ENCODE results near the gene INTS11.
A peak's percentile ranks its signal among the peaks of the same experiment; 100 is the strongest.

INTS11 gene

GRCh38 chr1:1356166-1356795, 31.8 kb upstream of the INTS11 start:
- Histone ChIP-seq H3K23ac (ENCODE audit: low read length) (no peak overlapping the region), H3K9me3 (ENCODE audit: insufficient read depth, low read depth, low read length) (no peaks in the 10 kb centered on the region), H3K27ac (ENCODE audit: low read depth, low read length) (no peak overlapping the region), H3K14ac (ENCODE audit: low read length) (no peak overlapping the region), H3K4me3 (ENCODE audit: low read depth, low read length) (no peak overlapping the region), H2BK5ac (ENCODE audit: low read depth, low read length, poor library complexity) (no peak overlapping the region), H4K91ac (ENCODE audit: low read depth, low read length) (no peak overlapping the region), H3K4me2 (ENCODE audit: low read length) (peak overlapping the region; percentile 61), H3K4me1 (ENCODE audit: control insufficient read depth in 1 of 2, insufficient read depth in 2 of 2, low read length in 2 of 2) (peaks cover 44 to 52% of the 10 kb centered on the region in 2 experiments), H2AFZ (ENCODE audit: insufficient read depth, low read length, poor library complexity) (no peak overlapping the region), H2BK120ac (ENCODE audit: insufficient read depth, low read length, poor library complexity) (no peak overlapping the region), H3K27me3 (ENCODE audit: insufficient read depth, low read length) (peaks cover 9% of the 10 kb centered on the region), H4K12ac (ENCODE audit: low read depth, low read length) (no peak overlapping the region), H3K79me1 (ENCODE audit: low read length) (peaks cover 43% of the 10 kb centered on the region), H3K18ac (ENCODE audit: low read length) (no peak overlapping the region), H2BK12ac (ENCODE audit: low read length) (no peak overlapping the region), H3K4ac (ENCODE audit: low read depth, low read length) (no peak overlapping the region), H2AK5ac (ENCODE audit: low read length) (no peak overlapping the region), H3K36me3 (ENCODE audit: control insufficient read depth in 1 of 2, insufficient read depth in 2 of 2, low read length in 2 of 2) (peaks cover 30 to 31% of the 10 kb centered on the region in 2 experiments), H3K79me2 (ENCODE audit: control insufficient read depth, insufficient read depth, low read length, poor library complexity) (peaks cover 24% of the 10 kb centered on the region), H3K9ac (ENCODE audit: low read length) (no peak overlapping the region), H4K8ac (ENCODE audit: low read depth, low read length) (no peak overlapping the region)
- no peak for DNase-seq
- WGBS (ENCODE audit: extremely low coverage, insufficient coverage, insufficient read length), result no CpG with 5 or more reads among the region's 8 CpGs

- no peak overlapping the region for H4K12ac ChIP-seq (ENCODE audit: low read depth, low read length)
- H2BK12ac ChIP-seq (ENCODE audit: low read length), result no peak overlapping the region
- DNase-seq, result peak; percentile 51 to 57
- no peak overlapping the region for H2AK5ac ChIP-seq (ENCODE audit: low read length)
- H2BK120ac ChIP-seq (ENCODE audit: insufficient read depth, low read length, poor library complexity), result no peak overlapping the region
- H2AFZ ChIP-seq (ENCODE audit: insufficient read depth, low read length, poor library complexity), result no peak overlapping the region
- no CpG with 5 or more reads among the region's 52 CpGs for WGBS (ENCODE audit: extremely low coverage, insufficient coverage, insufficient read length)
- H3K4me2 ChIP-seq (ENCODE audit: low read length), result peak overlapping the region; percentile 41
- H3K36me3 ChIP-seq (ENCODE audit: control insufficient read depth in 1 of 2, insufficient read depth in 2 of 2, low read length in 2 of 2), result peaks cover 30 to 31% of the 10 kb centered on the region in 2 experiments
- H3K14ac ChIP-seq (ENCODE audit: low read length), result no peak overlapping the region
- peak overlapping the region; percentile 64 for H3K18ac ChIP-seq (ENCODE audit: low read length)
- H4K91ac ChIP-seq (ENCODE audit: low read depth, low read length), result no peak overlapping the region
- H3K23ac ChIP-seq (ENCODE audit: low read length), result no peak overlapping the region
- peaks cover 21% of the 10 kb centered on the region for H3K79me2 ChIP-seq (ENCODE audit: control insufficient read depth, insufficient read depth, low read length, poor library complexity)
- no peak overlapping the region for H3K4ac ChIP-seq (ENCODE audit: low read depth, low read length)
- no peaks in the 10 kb centered on the region for H3K9me3 ChIP-seq (ENCODE audit: insufficient read depth, low read depth, low read length)
- H3K4me1 ChIP-seq (ENCODE audit: control insufficient read depth in 1 of 2, insufficient read depth in 2 of 2, low read length in 2 of 2), result peaks cover 38 to 45% of the 10 kb centered on the region in 2 experiments
- no peak overlapping the region for H3K9ac ChIP-seq (ENCODE audit: low read length)
- H3K27me3 ChIP-seq (ENCODE audit: insufficient read depth, low read length), result peaks cover 9% of the 10 kb centered on the region
- H3K27ac ChIP-seq (ENCODE audit: low read depth, low read length), result no peak overlapping the region
- H4K8ac ChIP-seq (ENCODE audit: low read depth, low read length), result no peak overlapping the region
- no peak overlapping the region for H2BK5ac ChIP-seq (ENCODE audit: low read depth, low read length, poor library complexity)
- H3K79me1 ChIP-seq (ENCODE audit: low read length), result peaks cover 35% of the 10 kb centered on the region
- H3K4me3 ChIP-seq (ENCODE audit: low read depth, low read length), result no peak overlapping the region
These were observed 31.0 kb upstream of the INTS11 start for GRCh38 chr1:1355416-1355815.

GRCh38 chr1:1354271-1355247, 30.1 kb upstream of the INTS11 start:
- H3K14ac ChIP-seq (ENCODE audit: low read length), result no peak overlapping the region
- H2AFZ ChIP-seq (ENCODE audit: insufficient read depth, low read length, poor library complexity), result no peak overlapping the region
- peaks cover 9% of the 10 kb centered on the region for H3K27me3 ChIP-seq (ENCODE audit: insufficient read depth, low read length)
- DNase-seq, result peak in 1 of 2 donors; percentile 26
- H3K27ac ChIP-seq (ENCODE audit: low read depth, low read length), result no peak overlapping the region
- H3K4me2 ChIP-seq (ENCODE audit: low read length), result peak overlapping the region; percentile 32
- H3K23ac ChIP-seq (ENCODE audit: low read length), result no peak overlapping the region
- no peak overlapping the region for H4K12ac ChIP-seq (ENCODE audit: low read depth, low read length)
- no CpG with 5 or more reads among the region's 116 CpGs for WGBS (ENCODE audit: extremely low coverage, insufficient coverage, insufficient read length)
- peaks cover 18% of the 10 kb centered on the region for H3K79me2 ChIP-seq (ENCODE audit: control insufficient read depth, insufficient read depth, low read length, poor library complexity)
- H2AK5ac ChIP-seq (ENCODE audit: low read length), result no peak overlapping the region
- peaks cover 30% of the 10 kb centered on the region for H3K79me1 ChIP-seq (ENCODE audit: low read length)
- peaks cover 33 to 39% of the 10 kb centered on the region in 2 experiments for H3K4me1 ChIP-seq (ENCODE audit: control insufficient read depth in 1 of 2, insufficient read depth in 2 of 2, low read length in 2 of 2)
- H4K91ac ChIP-seq (ENCODE audit: low read depth, low read length), result no peak overlapping the region
- peak overlapping the region; percentile 55 for H3K18ac ChIP-seq (ENCODE audit: low read length)
- peak overlapping the region; percentile 43 for H4K8ac ChIP-seq (ENCODE audit: low read depth, low read length)
- no peak overlapping the region for H2BK12ac ChIP-seq (ENCODE audit: low read length)
- no peak overlapping the region for H2BK120ac ChIP-seq (ENCODE audit: insufficient read depth, low read length, poor library complexity)
- no peak overlapping the region for H2BK5ac ChIP-seq (ENCODE audit: low read depth, low read length, poor library complexity)
- peaks cover 30 to 31% of the 10 kb centered on the region in 2 experiments for H3K36me3 ChIP-seq (ENCODE audit: control insufficient read depth in 1 of 2, insufficient read depth in 2 of 2, low read length in 2 of 2)
- H3K4me3 ChIP-seq (ENCODE audit: low read depth, low read length), result peak overlapping the region; percentile 44
- no peaks in the 10 kb centered on the region for H3K9me3 ChIP-seq (ENCODE audit: insufficient read depth, low read depth, low read length)
- no peak overlapping the region for H3K9ac ChIP-seq (ENCODE audit: low read length)
- no peak overlapping the region for H3K4ac ChIP-seq (ENCODE audit: low read depth, low read length)

GRCh38 chr1:1353389-1354151, 29.1 kb upstream of the INTS11 start:
- peaks cover 24 to 31% of the 10 kb centered on the region in 2 experiments for H3K4me1 ChIP-seq (ENCODE audit: control insufficient read depth in 1 of 2, insufficient read depth in 2 of 2, low read length in 2 of 2)
- H2AK5ac ChIP-seq (ENCODE audit: low read length), result no peak overlapping the region
- no peak overlapping the region for H3K9ac ChIP-seq (ENCODE audit: low read length)
- H4K91ac ChIP-seq (ENCODE audit: low read depth, low read length), result no peak overlapping the region
- H3K27me3 ChIP-seq (ENCODE audit: insufficient read depth, low read length), result peaks cover 9% of the 10 kb centered on the region
- WGBS (ENCODE audit: extremely low coverage, insufficient coverage, insufficient read length), result no CpG with 5 or more reads among the region's 28 CpGs
- no peak overlapping the region for H3K4me3 ChIP-seq (ENCODE audit: low read depth, low read length)
- no peak overlapping the region for H3K18ac ChIP-seq (ENCODE audit: low read length)
- H3K27ac ChIP-seq (ENCODE audit: low read depth, low read length), result no peak overlapping the region
- no peaks in the 10 kb centered on the region for H3K9me3 ChIP-seq (ENCODE audit: insufficient read depth, low read depth, low read length)
- no peak overlapping the region for H2BK120ac ChIP-seq (ENCODE audit: insufficient read depth, low read length, poor library complexity)
- peak overlapping the region; percentile 1 for H4K8ac ChIP-seq (ENCODE audit: low read depth, low read length)
- peaks cover 25% of the 10 kb centered on the region for H3K79me1 ChIP-seq (ENCODE audit: low read length)
- H3K79me2 ChIP-seq (ENCODE audit: control insufficient read depth, insufficient read depth, low read length, poor library complexity), result peaks cover 18% of the 10 kb centered on the region
- H4K12ac ChIP-seq (ENCODE audit: low read depth, low read length), result no peak overlapping the region
- no peak overlapping the region for H3K4ac ChIP-seq (ENCODE audit: low read depth, low read length)
- H2BK12ac ChIP-seq (ENCODE audit: low read length), result no peak overlapping the region
- H3K23ac ChIP-seq (ENCODE audit: low read length), result no peak overlapping the region
- DNase-seq, result no peak
- H3K36me3 ChIP-seq (ENCODE audit: control insufficient read depth in 1 of 2, insufficient read depth in 2 of 2, low read length in 2 of 2), result peaks cover 30 to 31% of the 10 kb centered on the region in 2 experiments
- H3K14ac ChIP-seq (ENCODE audit: low read length), result no peak overlapping the region
- no peak overlapping the region for H3K4me2 ChIP-seq (ENCODE audit: low read length)
- H2AFZ ChIP-seq (ENCODE audit: insufficient read depth, low read length, poor library complexity), result no peak overlapping the region
- no peak overlapping the region for H2BK5ac ChIP-seq (ENCODE audit: low read depth, low read length, poor library complexity)
